ENCODE data around the gene CUBN.

DNA sequence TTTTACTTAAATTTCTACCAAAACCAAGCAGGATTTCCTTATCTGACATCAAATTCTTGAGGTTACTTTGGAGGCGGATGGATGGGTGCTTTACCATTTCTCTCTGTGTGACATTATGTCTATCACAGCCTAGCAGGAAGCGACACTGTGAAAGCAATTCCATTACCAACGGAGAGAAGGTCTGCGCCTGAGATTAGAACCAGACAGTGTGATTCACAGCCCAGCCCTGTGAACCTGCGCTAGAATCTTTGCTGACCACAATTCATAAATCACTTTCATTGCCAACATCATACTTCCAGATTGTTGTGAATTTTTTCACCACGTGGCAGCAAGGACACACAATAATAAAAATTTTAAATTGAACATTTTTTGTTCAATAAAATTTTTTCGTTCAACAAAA is 126.5 kb downstream of the CUBN start:
- TF ChIP-seq, protein P1, sequence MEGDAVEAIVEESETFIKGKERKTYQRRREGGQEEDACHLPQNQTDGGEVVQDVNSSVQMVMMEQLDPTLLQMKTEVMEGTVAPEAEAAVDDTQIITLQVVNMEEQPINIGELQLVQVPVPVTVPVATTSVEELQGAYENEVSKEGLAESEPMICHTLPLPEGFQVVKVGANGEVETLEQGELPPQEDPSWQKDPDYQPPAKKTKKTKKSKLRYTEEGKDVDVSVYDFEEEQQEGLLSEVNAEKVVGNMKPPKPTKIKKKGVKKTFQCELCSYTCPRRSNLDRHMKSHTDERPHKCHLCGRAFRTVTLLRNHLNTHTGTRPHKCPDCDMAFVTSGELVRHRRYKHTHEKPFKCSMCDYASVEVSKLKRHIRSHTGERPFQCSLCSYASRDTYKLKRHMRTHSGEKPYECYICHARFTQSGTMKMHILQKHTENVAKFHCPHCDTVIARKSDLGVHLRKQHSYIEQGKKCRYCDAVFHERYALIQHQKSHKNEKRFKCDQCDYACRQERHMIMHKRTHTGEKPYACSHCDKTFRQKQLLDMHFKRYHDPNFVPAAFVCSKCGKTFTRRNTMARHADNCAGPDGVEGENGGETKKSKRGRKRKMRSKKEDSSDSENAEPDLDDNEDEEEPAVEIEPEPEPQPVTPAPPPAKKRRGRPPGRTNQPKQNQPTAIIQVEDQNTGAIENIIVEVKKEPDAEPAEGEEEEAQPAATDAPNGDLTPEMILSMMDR (IDR thresholded peaks at IDR 0.05) = no peak
- no peak for TF ChIP-seq POLR2A (IDR thresholded peaks at IDR 0.05)
